Naive thymus-derived CD4-positive, alpha-beta T cell (primary cell): ENCODE measurements around the gene FOXN3. TPM values are rescaled to one million over a fixed set of nuclear protein-coding genes. Genes with fewer than 3 reads are reported as not detected.
"Not testable (repeated sequence)": the region's sequence is repeated elsewhere in the genome, so short reads cannot be mapped to it uniquely, and the experiment has no call there.

Experiments
- ATAC-seq: fragments of 150-1000 bp; cut with Tn5 transposase; 2 replicates; pipeline ENCODE4 v1.10.0; 2021; ENCODE audit warnings: mild to moderate bottlenecking, moderate library complexity
- CTCF ChIA-PET: fragments of 350-600 bp; sonication (Branson Sonifier 250); formaldehyde crosslinking; loops from one replicate; lab custom pipeline; 2021; ENCODE audit warnings: antibody characterized with exemption; lab: Charles Lee
- POLR2A ChIA-PET: fragments of 350-600 bp; sonication (Branson Sonifier 250); formaldehyde crosslinking; loops from one replicate; lab custom pipeline; 2021; ENCODE audit warnings: antibody characterized with exemption, inconsistent platforms; lab: Charles Lee
- DNase-seq, 9 donors: peaks; one replicate each; pipeline versions ENCODE4 v3.0.0 to v3.0.0-alpha.2; 2020 to 2022; ENCODE audit warnings: mixed read lengths in 1 of 9
- H3K27ac ChIP-seq: one replicate; pipeline ENCODE4 v1.7.0; 2013; ENCODE audit warnings: mild to moderate bottlenecking, low read depth, low read length, moderate library complexity
- H3K27me3 ChIP-seq, 2 donors: one replicate each; pipeline ENCODE4 v1.7.0; 2013; ENCODE audit warnings: low read length in 2 of 2, mild to moderate bottlenecking in 2 of 2, moderate library complexity in 2 of 2; ENCODE audit not compliant: control insufficient read depth in 2 of 2, insufficient read depth in 2 of 2
- H3K36me3 ChIP-seq, 3 experiments: 1 replicate in 2 of 3; 2 replicates in 1 of 3; pipeline ENCODE4 v1.7.0; 2013; ENCODE audit warnings: low read length in 3 of 3, mild to moderate bottlenecking in 3 of 3, moderate library complexity in 1 of 3; ENCODE audit not compliant: insufficient read depth in 3 of 3, control insufficient read depth in 2 of 3
- H3K4me1 ChIP-seq, 2 donors: one replicate each; pipeline ENCODE4 v1.7.0; 2013; ENCODE audit warnings: low read length in 2 of 2, mild to moderate bottlenecking in 2 of 2, moderate library complexity in 1 of 2; ENCODE audit not compliant: control insufficient read depth in 2 of 2, insufficient read depth in 2 of 2
- H3K4me3 ChIP-seq: 2 replicates; pipeline ENCODE4 v1.7.0; 2013; ENCODE audit warnings: mild to moderate bottlenecking, low read length
- H3K9me3 ChIP-seq, 3 experiments: 1 replicate in 2 of 3; 2 replicates in 1 of 3; pipeline ENCODE4 v1.7.0; 2013; ENCODE audit warnings: low read length in 3 of 3; ENCODE audit not compliant: control insufficient read depth in 2 of 3
- H3K27ac Mint-ChIP-seq, 9 donors: one replicate each; pipeline ENCODE4 v1.8.0; 2020 to 2022; ENCODE audit warnings: mixed read lengths in 9 of 9, mild to moderate bottlenecking in 8 of 9, moderate library complexity in 5 of 9, inconsistent platforms in 2 of 9
- H3K27me3 Mint-ChIP-seq, 5 donors: one replicate each; pipeline ENCODE4 v1.8.0; 2021 to 2022; ENCODE audit warnings: mixed read lengths in 5 of 5, mild to moderate bottlenecking in 1 of 5
- H3K36me3 Mint-ChIP-seq, 5 donors: one replicate each; pipeline ENCODE4 v1.8.0; 2020 to 2022; ENCODE audit warnings: mixed read lengths in 5 of 5, mild to moderate bottlenecking in 3 of 5, inconsistent platforms in 1 of 5
- H3K4me1 Mint-ChIP-seq, 7 donors: one replicate each; pipeline ENCODE4 v1.8.0; 2020 to 2022; ENCODE audit warnings: mixed read lengths in 7 of 7, mild to moderate bottlenecking in 3 of 7, inconsistent platforms in 1 of 7
- H3K4me3 Mint-ChIP-seq, 10 donors: one replicate each; pipeline ENCODE4 v1.8.0; 2020 to 2022; ENCODE audit warnings: mild to moderate bottlenecking in 10 of 10, mixed read lengths in 10 of 10, moderate library complexity in 6 of 10, inconsistent platforms in 2 of 10
- H3K9me3 Mint-ChIP-seq, 11 donors: one replicate each; pipeline ENCODE4 v1.8.0; 2020 to 2022; ENCODE audit warnings: mixed read lengths in 11 of 11, mild to moderate bottlenecking in 4 of 11, inconsistent platforms in 1 of 11, moderate library complexity in 1 of 11
- intact Hi-C, 2 donors: fragments of 100-400 bp; cut with micrococcal nuclease; formaldehyde crosslinking; loops; one replicate each; pipeline ENCODE4 v1.15.1; 2023
- polyA plus RNA-seq, 2 donors: library from polyadenylated mRNA; unstranded; fragments of 300-500 nt; fragmentation: Illumina TruSeq; gene quantifications; one replicate each; pipeline ENCODE4 v1.2.3, GENCODE V29; 2021
- total RNA-seq, 6 experiments: library from RNA in 5 of 6; stranded (reverse) in 5 of 6; gene quantifications; 1 replicate in 5 of 6; 2 replicates in 1 of 6; pipeline ENCODE4 v1.2.3 and lab custom pipeline; 2021 to 2026

The FOXN3 gene
- total and polyA plus RNA-seq, 7 experiments from 2014 or later = 103 to 192 (median 149) TPM

DNA sequence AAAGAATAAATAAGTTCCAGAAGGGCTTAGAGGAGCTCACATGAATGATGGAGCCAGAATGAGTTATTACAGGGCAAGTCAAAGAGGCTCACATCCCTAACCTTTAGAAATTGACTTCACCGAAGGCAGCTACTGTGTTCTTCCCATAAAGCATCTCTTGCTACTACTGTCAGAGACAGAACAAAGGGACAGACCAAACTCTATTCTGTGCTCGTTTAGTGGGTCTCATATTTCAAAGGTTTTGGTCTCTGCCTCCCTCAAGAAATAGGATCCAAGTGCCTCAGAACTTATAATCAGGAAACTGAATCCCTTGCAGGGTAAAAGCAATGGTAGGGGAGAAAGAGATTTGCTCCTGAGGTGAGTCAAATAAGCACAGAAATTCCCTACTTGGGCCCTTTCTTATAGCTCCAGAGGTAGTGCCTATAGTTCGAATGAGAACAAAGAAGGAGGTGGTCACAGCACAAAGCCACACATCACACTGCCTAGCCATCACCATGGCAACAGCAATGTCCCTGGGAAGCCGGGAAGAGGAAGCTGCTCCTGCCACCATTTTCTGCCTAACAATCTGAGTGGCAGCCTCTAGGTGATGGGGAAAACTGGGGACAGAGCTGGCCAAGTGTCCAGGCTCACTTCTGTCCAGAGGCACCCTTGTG lies 294.9 kb downstream of the FOXN3 start:
- Histone ChIP-seq H3K4me1 (no peaks in the 10 kb centered on the region), H3K36me3 (no peaks in the 10 kb centered on the region), H3K27me3 (no peaks in the 10 kb centered on the region), H3K9me3 (no peaks in the 10 kb centered on the region), H3K27ac (no peak overlapping the region), H3K4me3 (no peak overlapping the region)
- Mint-ChIP-seq H3K36me3 (no peaks in the 10 kb centered on the region), H3K27me3 (peaks cover 4 to 22% (median 11%) of the 10 kb centered on the region in 5 donors), H3K4me1 (peaks cover 0 to 1% (median 0%) of the 10 kb centered on the region in 7 donors), H3K27ac (no peak overlapping the region), H3K9me3 (peaks cover 0 to 22% (median 8%) of the 10 kb centered on the region in 11 donors), H3K4me3 (no peak overlapping the region)
- no peak for ATAC-seq
- POLR2A ChIA-PET = no interaction called here
- CTCF ChIA-PET = no interaction called here
- intact Hi-C loops = no loop called here
- no peak for DNase-seq

DNA sequence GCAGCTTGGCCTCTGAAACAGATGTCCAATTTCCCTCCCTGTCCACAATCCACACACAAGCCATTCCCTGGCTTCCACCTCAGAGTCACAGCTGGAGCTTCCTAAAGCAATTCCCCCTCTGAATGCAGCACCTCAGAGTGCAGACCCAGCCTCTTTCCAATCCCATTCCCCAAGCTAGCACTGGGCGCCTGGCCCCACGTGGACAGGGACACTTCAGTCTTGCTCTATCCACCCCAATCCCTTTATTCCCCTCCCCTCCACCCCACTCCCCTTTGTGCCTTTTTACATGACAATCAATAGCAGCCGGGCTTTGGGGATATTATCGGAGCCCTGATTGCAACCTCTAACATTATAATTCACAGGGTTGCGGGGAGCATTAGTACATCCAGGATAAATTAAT lies 300.0 kb downstream of the FOXN3 start:
- Histone ChIP-seq H3K4me1 (no peaks in the 10 kb centered on the region), H3K36me3 (no peaks in the 10 kb centered on the region), H3K27ac (no peak overlapping the region), H3K27me3 (no peaks in the 10 kb centered on the region), H3K9me3 (no peaks in the 10 kb centered on the region), H3K4me3 (no peak overlapping the region)
- H3K36me3 Mint-ChIP-seq = no peaks in the 10 kb centered on the region
- ATAC-seq (no peak), DNase-seq (no peak)
- intact Hi-C loops = no loop called here
- CTCF ChIA-PET = no interaction called here
- H3K27me3 Mint-ChIP-seq = peaks cover 2 to 14% (median 7%) of the 10 kb centered on the region in 5 donors
- H3K4me1 Mint-ChIP-seq = no peaks in the 10 kb centered on the region
- peaks cover 0 to 22% (median 8%) of the 10 kb centered on the region in 11 donors for H3K9me3 Mint-ChIP-seq
- H3K27ac Mint-ChIP-seq = no peak overlapping the region
- no peak overlapping the region for H3K4me3 Mint-ChIP-seq
- POLR2A ChIA-PET = no interaction called here

DNA sequence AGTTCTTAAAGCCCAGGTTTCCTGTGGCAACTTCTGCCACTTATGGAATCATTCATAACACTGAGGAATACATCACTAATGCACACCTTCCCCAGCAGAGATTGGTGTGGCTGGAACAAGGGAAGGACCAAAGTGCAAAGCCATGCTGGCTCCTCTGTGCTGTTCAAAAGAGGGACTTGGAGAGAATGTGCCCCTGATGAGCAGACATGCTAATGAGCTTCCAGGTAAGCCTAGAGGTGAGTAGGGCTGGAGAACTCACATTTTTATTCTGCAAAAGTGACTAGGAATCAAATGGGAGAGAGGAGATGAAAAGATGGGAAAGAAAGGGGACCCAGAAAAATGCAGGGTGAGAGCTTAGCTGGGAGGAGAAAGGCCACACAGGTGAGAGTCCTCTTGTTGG lies 302.9 kb downstream of the FOXN3 start:
- intact Hi-C loops = no loop called here
- H3K4me3 Mint-ChIP-seq = no peak overlapping the region
- CTCF ChIA-PET = no interaction called here
- Histone ChIP-seq H3K36me3 (no peaks in the 10 kb centered on the region), H3K9me3 (no peaks in the 10 kb centered on the region), H3K27ac (no peak overlapping the region), H3K4me1 (no peaks in the 10 kb centered on the region), H3K27me3 (no peaks in the 10 kb centered on the region), H3K4me3 (no peak overlapping the region)
- H3K27ac Mint-ChIP-seq = no peak overlapping the region
- POLR2A ChIA-PET = no interaction called here
- no peak for DNase-seq
- no peaks in the 10 kb centered on the region for H3K36me3 Mint-ChIP-seq
- no peaks in the 10 kb centered on the region for H3K4me1 Mint-ChIP-seq
- peaks cover 0 to 10% (median 6%) of the 10 kb centered on the region in 11 donors for H3K9me3 Mint-ChIP-seq
- no peak for ATAC-seq
- peaks cover 0 to 10% (median 7%) of the 10 kb centered on the region in 5 donors for H3K27me3 Mint-ChIP-seq

DNA sequence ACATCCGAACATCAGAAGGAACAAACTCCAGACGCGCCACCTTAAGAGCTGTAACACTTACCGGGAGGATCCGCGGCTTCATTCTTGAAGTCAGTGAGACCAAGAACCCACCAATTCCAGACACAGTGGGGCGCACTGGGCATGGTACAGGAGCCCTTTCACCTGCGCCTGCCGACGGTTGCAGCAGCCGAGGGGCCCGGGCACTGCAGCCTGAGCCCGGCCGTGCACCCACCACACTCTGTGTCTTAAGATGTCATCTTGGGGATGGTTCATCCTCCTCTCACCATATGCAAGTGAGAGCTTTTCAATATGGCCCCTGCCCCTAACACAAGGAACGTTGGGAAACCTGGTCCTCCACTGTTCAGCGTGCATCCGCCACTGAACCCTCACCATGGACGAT lies 304.3 kb downstream of the FOXN3 start:
- H3K4me3 ChIP-seq = no peak overlapping the region
- Mint-ChIP-seq H3K36me3 (no peaks in the 10 kb centered on the region), H3K4me1 (no peaks in the 10 kb centered on the region), H3K27ac (no peak overlapping the region), H3K9me3 (peaks cover 0 to 2% (median 0%) of the 10 kb centered on the region in 11 donors), H3K27me3 (peaks cover 0 to 18% (median 7%) of the 10 kb centered on the region in 5 donors), H3K4me3 (no peak overlapping the region)
- ChIA-PET CTCF (no interaction called here), POLR2A (no interaction called here)
- no peaks in the 10 kb centered on the region for H3K4me1 ChIP-seq
- H3K27me3 ChIP-seq = no peaks in the 10 kb centered on the region
- DNase-seq = no peak
- no peak overlapping the region for H3K27ac ChIP-seq
- no peaks in the 10 kb centered on the region for H3K36me3 ChIP-seq
- no peaks in the 10 kb centered on the region for H3K9me3 ChIP-seq
- ATAC-seq = no peak
- intact Hi-C loops = no loop called here

DNA sequence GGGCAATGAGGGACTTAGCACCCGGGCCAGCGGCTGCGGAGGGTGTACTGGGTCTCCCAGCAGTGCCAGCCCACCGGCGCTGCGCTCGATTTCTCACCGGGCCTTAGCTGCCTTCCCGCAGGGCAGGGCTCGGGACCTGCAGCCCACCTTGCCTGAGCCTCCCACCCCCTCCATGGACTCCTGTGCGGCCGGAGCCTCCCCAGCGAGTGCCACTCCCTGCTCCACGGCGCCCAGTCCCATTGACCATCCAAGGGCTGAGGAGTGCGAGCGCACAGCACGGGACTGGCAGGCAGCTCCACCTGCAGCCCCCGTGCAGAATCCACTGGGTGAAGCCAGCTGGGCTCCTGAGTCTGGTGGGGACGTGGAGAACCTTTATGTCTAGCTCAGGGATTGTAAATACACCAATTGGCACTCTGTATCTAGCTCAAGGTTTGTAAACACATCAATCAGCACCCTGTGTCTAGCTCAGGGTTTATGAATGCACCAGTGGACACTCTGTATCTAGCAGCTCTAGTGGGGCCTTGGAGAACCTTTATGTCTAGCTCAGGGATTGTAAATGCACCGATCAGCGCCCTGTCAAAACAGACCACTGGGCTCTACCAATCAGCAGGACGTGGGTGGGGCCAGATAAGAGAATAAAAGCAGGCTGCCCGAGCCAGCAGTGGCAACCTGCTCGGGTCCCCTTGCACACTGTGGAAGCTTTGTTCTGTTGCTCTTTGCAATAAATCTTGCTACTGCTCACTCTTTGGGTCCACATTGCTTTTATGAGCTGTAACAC lies 305.1 kb downstream of the FOXN3 start:
- H3K9me3 Mint-ChIP-seq, intact Hi-C loops, H3K36me3 Mint-ChIP-seq, H3K27ac ChIP-seq, ATAC-seq, H3K36me3 ChIP-seq, H3K4me3 Mint-ChIP-seq, CTCF ChIA-PET, H3K4me3 ChIP-seq, DNase-seq, H3K9me3 ChIP-seq, H3K27ac Mint-ChIP-seq, H3K4me1 Mint-ChIP-seq, POLR2A ChIA-PET, H3K4me1 ChIP-seq, H3K27me3 ChIP-seq: not testable (repeated sequence)
- peaks cover 2 to 16% (median 5%) of the 10 kb centered on the region in 5 donors for H3K27me3 Mint-ChIP-seq

DNA sequence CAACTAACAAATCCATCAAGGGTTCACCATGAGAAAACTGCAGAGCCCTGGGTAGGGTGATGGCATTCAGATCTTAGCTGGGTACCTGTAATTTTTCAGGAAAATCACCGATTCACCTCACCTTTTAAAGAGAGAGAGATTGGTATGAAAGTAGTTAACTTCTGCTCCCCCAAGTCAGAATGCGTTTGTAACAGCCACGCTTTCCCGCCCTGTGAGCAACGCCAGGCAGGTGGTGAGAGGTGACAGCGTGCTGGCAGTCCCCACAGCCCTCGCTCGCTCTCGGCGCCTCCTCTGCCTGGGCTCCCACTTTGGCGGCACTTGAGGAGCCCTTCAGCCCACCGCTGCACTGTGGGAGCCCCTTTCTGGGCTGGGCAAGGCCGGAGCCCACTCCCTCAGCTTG lies 305.8 kb downstream of the FOXN3 start:
- H3K4me1 Mint-ChIP-seq, CTCF ChIA-PET, ATAC-seq, H3K4me3 Mint-ChIP-seq, H3K27me3 ChIP-seq, intact Hi-C loops, H3K9me3 ChIP-seq, H3K27ac Mint-ChIP-seq, H3K36me3 ChIP-seq, H3K9me3 Mint-ChIP-seq, H3K4me1 ChIP-seq, POLR2A ChIA-PET, H3K36me3 Mint-ChIP-seq, H3K4me3 ChIP-seq, H3K27ac ChIP-seq, DNase-seq: not testable (repeated sequence)
- peaks cover 2 to 16% (median 5%) of the 10 kb centered on the region in 5 donors for H3K27me3 Mint-ChIP-seq

DNA sequence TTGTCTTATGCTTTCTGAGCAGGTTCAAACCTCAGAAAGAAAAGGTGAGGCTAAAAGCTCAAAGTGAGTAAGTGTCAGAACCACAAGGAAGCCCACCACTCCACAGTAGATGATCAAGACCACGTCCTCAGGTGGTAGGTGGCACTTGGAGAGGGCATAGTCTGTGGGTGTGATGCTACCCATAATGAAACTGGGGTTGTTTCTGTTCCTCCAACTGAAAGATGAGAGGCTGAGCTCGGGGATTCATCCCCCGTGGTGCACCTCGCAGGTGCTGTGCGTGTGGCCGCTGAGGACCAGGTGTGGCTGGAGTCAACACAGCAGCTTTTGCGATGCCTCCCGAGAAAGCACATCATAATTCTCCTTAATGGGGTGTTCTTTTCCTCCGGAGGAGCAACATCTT lies 306.9 kb downstream of the FOXN3 start:
- H3K27me3 Mint-ChIP-seq = peaks cover 5 to 21% (median 13%) of the 10 kb centered on the region in 5 donors
- no peaks in the 10 kb centered on the region for H3K36me3 ChIP-seq
- intact Hi-C loops = no loop called here

More for the DNA sequence above, 306.9 kb downstream of the FOXN3 start:
- no peak overlapping the region for H3K4me3 Mint-ChIP-seq
- H3K4me1 Mint-ChIP-seq = no peaks in the 10 kb centered on the region
- peaks cover 0 to 5% (median 0%) of the 10 kb centered on the region in 5 donors for H3K36me3 Mint-ChIP-seq
- ChIA-PET CTCF (no interaction called here), POLR2A (no interaction called here)
- no peak for DNase-seq
- H3K9me3 Mint-ChIP-seq = peaks cover 0 to 6% (median 0%) of the 10 kb centered on the region in 11 donors
- no peak overlapping the region for H3K4me3 ChIP-seq
- H3K27ac Mint-ChIP-seq = no peak overlapping the region
- no peaks in the 10 kb centered on the region for H3K9me3 ChIP-seq
- H3K27me3 ChIP-seq = no peaks in the 10 kb centered on the region
- no peaks in the 10 kb centered on the region for H3K4me1 ChIP-seq
- H3K27ac ChIP-seq = no peak overlapping the region
- no peak for ATAC-seq
